ENCODE results near the gene CAPS. TPM values are rescaled to one million over a fixed set of nuclear protein-coding genes. Genes with fewer than 3 reads are reported as not detected.
A peak's percentile ranks its signal among the peaks of the same experiment; 100 is the strongest.

Gene CAPS
- polyA plus RNA-seq, 1 donor (not counting 4 experiments of a cell fraction or from before 2014, with no cell fraction given), result 2.7 TPM

- peak; percentile 17 for FAIRE-seq
- peak overlapping the region; percentile 12 for H3K27ac ChIP-seq (ENCODE audit: control insufficient read depth, insufficient read depth, low read length)
- TF ChIP-seq EZH2 (IDR thresholded peaks at IDR 0.05; ENCODE audit: low read length) (no peak), CTCF (optimal IDR thresholded peaks at IDR 0.05 in 1 of 3, IDR thresholded peaks at IDR 0.05 in 1 of 3, conservative IDR thresholded peaks at IDR 0.05 in 1 of 3; ENCODE audit: extremely low read depth in 1 of 3, insufficient read depth in 2 of 3, low read length in 3 of 3) (no peak)
Measured at GRCh38 chr19:5953030-5953589, 39.1 kb downstream of the CAPS start.

GRCh38 chr19:5953680-5954213 lies 39.7 kb downstream of the CAPS start:
- H3K79me2 ChIP-seq (ENCODE audit: control insufficient read depth, insufficient read depth, low read length), result peaks cover 88% of the 10 kb centered on the region
- dilution Hi-C loops (cut with MboI; ENCODE audit: extremely low pct_ligation_motif_present, low sequenced_read_pairs), result no loop called here
- H3K9me1 ChIP-seq (ENCODE audit: control insufficient read depth, extremely low read depth, insufficient read depth, low read length), result peaks cover 3% of the 10 kb centered on the region
- H3K9ac ChIP-seq (ENCODE audit: control insufficient read depth, extremely low read depth, insufficient read depth, low read length), result no peak overlapping the region
- no peak overlapping the region for H2AFZ ChIP-seq (ENCODE audit: control insufficient read depth, low read length)
- no peak overlapping the region for H3K27ac ChIP-seq (ENCODE audit: control insufficient read depth, insufficient read depth, low read length)
- H3K4me3 ChIP-seq (ENCODE audit: control insufficient read depth in 2 of 3, extremely low read depth in 1 of 3, insufficient read depth in 2 of 3, low read depth in 1 of 3, low read length in 3 of 3), result no peak overlapping the region
- FAIRE-seq (no peak), DNase-seq (ENCODE audit: low read depth, low spot score) (no peak)
- no peak overlapping the region for H3K4me2 ChIP-seq (ENCODE audit: control insufficient read depth, extremely low read depth, insufficient read depth, low read depth, low read length)
- peaks cover 3% of the 10 kb centered on the region for H3K4me1 ChIP-seq (ENCODE audit: control insufficient read depth, extremely low read depth, insufficient read depth, low read length)
- H4K20me1 ChIP-seq (ENCODE audit: control insufficient read depth, extremely low read depth, insufficient read depth, low read length), result peaks cover 23% of the 10 kb centered on the region
- no peaks in the 10 kb centered on the region for H3K27me3 ChIP-seq (ENCODE audit: control insufficient read depth, extremely low read depth, insufficient read depth, low read length)
- H3K9me3 ChIP-seq (ENCODE audit: control insufficient read depth, low read depth, low read length), result no peaks in the 10 kb centered on the region
- peaks cover 6 to 10% of the 10 kb centered on the region in 2 experiments for H3K36me3 ChIP-seq (ENCODE audit: control insufficient read depth in 2 of 2, extremely low read depth in 1 of 2, insufficient read depth in 2 of 2, low read length in 2 of 2)
- TF ChIP-seq CTCF (optimal IDR thresholded peaks at IDR 0.05 in 1 of 3, IDR thresholded peaks at IDR 0.05 in 1 of 3, conservative IDR thresholded peaks at IDR 0.05 in 1 of 3; ENCODE audit: extremely low read depth in 1 of 3, insufficient read depth in 2 of 3, low read length in 3 of 3) (no peak), EZH2 (IDR thresholded peaks at IDR 0.05; ENCODE audit: low read length) (no peak)

More at GRCh38 chr19:5953030-5953589, 39.1 kb downstream of the CAPS start:
- peaks cover 3% of the 10 kb centered on the region for H3K4me1 ChIP-seq (ENCODE audit: control insufficient read depth, extremely low read depth, insufficient read depth, low read length)
- no peak for DNase-seq (ENCODE audit: low read depth, low spot score)
- peaks cover 3% of the 10 kb centered on the region for H3K9me1 ChIP-seq (ENCODE audit: control insufficient read depth, extremely low read depth, insufficient read depth, low read length)
- no peak overlapping the region for H3K4me2 ChIP-seq (ENCODE audit: control insufficient read depth, extremely low read depth, insufficient read depth, low read depth, low read length)
- dilution Hi-C loops (cut with MboI; ENCODE audit: extremely low pct_ligation_motif_present, low sequenced_read_pairs), result no loop called here
- no peaks in the 10 kb centered on the region for H3K9me3 ChIP-seq (ENCODE audit: control insufficient read depth, low read depth, low read length)
- H3K27me3 ChIP-seq (ENCODE audit: control insufficient read depth, extremely low read depth, insufficient read depth, low read length), result no peaks in the 10 kb centered on the region
- no peak overlapping the region for H2AFZ ChIP-seq (ENCODE audit: control insufficient read depth, low read length)
- H4K20me1 ChIP-seq (ENCODE audit: control insufficient read depth, extremely low read depth, insufficient read depth, low read length), result peaks cover 23% of the 10 kb centered on the region
- H3K79me2 ChIP-seq (ENCODE audit: control insufficient read depth, insufficient read depth, low read length), result peaks cover 83% of the 10 kb centered on the region
- no peak overlapping the region for H3K9ac ChIP-seq (ENCODE audit: control insufficient read depth, extremely low read depth, insufficient read depth, low read length)
- peaks cover 6 to 10% of the 10 kb centered on the region in 2 experiments for H3K36me3 ChIP-seq (ENCODE audit: control insufficient read depth in 2 of 2, extremely low read depth in 1 of 2, insufficient read depth in 2 of 2, low read length in 2 of 2)
- no peak overlapping the region for H3K4me3 ChIP-seq (ENCODE audit: control insufficient read depth in 2 of 3, extremely low read depth in 1 of 3, insufficient read depth in 2 of 3, low read depth in 1 of 3, low read length in 3 of 3)

Data from keratinocyte (primary cell).